MM.1S (cell line): ENCODE measurements around the gene SLC29A1.

ENCODE experiments used
- CTCF ChIP-seq: fragments of 300-600 bp; sonication (generic); IDR thresholded peaks from 2 replicates; pipeline ENCODE4 v1.5.1; 2016; ENCODE audit warnings: antibody characterized with exemption, low read length, mixed read lengths
- EZH2 ChIP-seq: fragments of 300-600 bp; sonication (generic); optimal IDR thresholded peaks from 2 replicates; pipeline ENCODE3; 2017; ENCODE audit warnings: low read depth, mild to moderate bottlenecking, antibody characterized with exemption, low read length, mixed read lengths

GRCh38 chr6:44203955-44204354, 19.4 kb upstream of the SLC29A1 start:
- TF ChIP-seq CTCF: no peak
- no peak for TF ChIP-seq EZH2
